ENCODE data around the gene ASXL3.

DNA sequence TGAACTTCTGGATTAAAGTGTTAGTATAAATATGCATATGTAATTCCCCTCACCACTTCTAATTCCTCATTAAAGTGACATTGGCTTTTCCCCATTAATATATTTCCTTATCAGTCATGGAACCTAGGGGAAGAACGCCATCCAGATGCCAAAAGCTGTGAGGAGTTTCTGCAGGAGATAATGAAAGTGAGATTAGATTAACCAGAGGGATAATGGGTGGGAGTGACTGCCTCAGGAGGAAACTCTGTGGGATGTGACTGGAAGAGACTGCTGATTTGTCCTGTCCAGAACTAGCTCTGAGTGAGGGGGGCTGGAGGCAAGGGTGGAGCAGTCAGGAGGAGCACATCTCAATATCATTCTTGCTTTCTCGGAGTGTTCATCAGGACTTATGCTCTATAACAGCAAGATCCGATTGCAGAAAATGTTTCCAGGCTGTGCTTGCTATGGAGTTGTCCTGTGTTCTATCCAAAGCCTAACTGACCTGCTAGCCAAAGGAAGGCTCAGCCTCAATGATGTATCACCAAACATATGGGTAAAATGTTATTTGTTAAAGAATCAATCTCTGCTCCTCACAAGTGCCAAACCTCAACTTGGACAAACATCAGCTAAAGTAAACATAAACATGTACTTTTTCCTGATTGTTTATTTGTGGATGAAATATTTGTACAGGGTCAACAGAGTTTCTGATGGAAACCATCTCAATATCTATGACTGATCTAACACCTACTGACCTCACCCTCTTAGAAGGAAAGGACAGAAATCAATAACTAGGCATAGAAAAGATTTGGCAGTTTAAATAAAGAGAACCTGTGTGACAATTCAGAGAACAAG is 118.5 kb downstream of the ASXL3 start:
- TF ChIP-seq, protein P1, sequence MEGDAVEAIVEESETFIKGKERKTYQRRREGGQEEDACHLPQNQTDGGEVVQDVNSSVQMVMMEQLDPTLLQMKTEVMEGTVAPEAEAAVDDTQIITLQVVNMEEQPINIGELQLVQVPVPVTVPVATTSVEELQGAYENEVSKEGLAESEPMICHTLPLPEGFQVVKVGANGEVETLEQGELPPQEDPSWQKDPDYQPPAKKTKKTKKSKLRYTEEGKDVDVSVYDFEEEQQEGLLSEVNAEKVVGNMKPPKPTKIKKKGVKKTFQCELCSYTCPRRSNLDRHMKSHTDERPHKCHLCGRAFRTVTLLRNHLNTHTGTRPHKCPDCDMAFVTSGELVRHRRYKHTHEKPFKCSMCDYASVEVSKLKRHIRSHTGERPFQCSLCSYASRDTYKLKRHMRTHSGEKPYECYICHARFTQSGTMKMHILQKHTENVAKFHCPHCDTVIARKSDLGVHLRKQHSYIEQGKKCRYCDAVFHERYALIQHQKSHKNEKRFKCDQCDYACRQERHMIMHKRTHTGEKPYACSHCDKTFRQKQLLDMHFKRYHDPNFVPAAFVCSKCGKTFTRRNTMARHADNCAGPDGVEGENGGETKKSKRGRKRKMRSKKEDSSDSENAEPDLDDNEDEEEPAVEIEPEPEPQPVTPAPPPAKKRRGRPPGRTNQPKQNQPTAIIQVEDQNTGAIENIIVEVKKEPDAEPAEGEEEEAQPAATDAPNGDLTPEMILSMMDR (IDR thresholded peaks at IDR 0.05; ENCODE audit: extremely low read depth in 1 of 2, insufficient read depth in 1 of 2, low read depth in 1 of 2, low read length in 2 of 2): no peak
- TF ChIP-seq POLR2AphosphoS5 (IDR thresholded peaks at IDR 0.05; ENCODE audit: insufficient read depth, low read depth, low read length) (no peak), JUN (IDR thresholded peaks at IDR 0.05; ENCODE audit: borderline replicate concordance, insufficient read depth, insufficient read length, low read depth) (no peak)
